DND-41 (cell line): ENCODE data around the gene STH.

Experiments
- EZH2 ChIP-seq: IDR thresholded peaks from 3 replicates; pipeline ENCODE4 v1.6.1; 2012; ENCODE audit warnings: borderline replicate concordance, low read depth, mild to moderate bottlenecking, moderate library complexity, low read length, inconsistent platforms; ENCODE audit not compliant: severe bottlenecking
- TF ChIP-seq, protein P1 (sequence below): IDR thresholded peaks from 2 replicates; pipeline ENCODE4 v1.5.1; 2012; ENCODE audit warnings: borderline replicate concordance, low read length, moderate library complexity, mild to moderate bottlenecking; ENCODE audit not compliant: poor library complexity, severe bottlenecking; ENCODE audit errors: extremely low read depth

DNA sequence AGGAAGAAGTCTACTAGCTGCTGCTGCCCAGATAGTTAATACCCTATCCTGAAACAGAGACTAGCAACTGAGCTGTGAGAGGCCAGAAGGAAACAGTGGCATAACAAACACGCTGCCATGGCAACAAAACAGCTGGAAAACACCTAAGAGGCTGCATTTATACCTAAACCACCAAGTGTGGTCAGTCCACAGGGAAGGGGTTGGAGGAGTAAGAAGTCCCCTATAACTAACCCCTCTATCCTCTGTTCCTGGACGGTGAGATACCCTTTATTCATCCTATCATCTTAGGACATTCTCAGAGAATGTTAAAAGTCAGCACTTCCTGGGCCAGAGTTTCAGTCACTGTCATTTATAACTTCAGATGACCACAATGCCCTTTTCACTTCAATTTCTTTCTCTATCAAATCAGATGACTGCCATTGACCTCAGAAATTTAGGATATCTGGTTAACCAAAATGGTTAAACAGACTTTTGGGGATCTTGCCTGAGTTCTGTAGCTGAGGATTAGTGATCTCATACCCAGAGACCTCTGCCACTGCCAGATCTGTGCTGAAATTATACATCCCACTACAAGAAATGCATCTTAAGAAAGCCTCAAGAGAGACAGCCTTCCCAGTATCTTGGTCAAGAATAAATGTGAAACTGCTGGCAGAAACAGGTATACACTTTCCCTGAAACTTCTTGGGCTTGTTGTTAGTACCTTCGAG, 36.2 kb downstream of the STH start:
- TF ChIP-seq, protein P1, sequence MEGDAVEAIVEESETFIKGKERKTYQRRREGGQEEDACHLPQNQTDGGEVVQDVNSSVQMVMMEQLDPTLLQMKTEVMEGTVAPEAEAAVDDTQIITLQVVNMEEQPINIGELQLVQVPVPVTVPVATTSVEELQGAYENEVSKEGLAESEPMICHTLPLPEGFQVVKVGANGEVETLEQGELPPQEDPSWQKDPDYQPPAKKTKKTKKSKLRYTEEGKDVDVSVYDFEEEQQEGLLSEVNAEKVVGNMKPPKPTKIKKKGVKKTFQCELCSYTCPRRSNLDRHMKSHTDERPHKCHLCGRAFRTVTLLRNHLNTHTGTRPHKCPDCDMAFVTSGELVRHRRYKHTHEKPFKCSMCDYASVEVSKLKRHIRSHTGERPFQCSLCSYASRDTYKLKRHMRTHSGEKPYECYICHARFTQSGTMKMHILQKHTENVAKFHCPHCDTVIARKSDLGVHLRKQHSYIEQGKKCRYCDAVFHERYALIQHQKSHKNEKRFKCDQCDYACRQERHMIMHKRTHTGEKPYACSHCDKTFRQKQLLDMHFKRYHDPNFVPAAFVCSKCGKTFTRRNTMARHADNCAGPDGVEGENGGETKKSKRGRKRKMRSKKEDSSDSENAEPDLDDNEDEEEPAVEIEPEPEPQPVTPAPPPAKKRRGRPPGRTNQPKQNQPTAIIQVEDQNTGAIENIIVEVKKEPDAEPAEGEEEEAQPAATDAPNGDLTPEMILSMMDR, result no peak
- no peak for TF ChIP-seq EZH2
